AG04450 (cell line): ENCODE data around the gene CFHR3. TPM values are rescaled to one million over a fixed set of nuclear protein-coding genes. Genes with fewer than 3 reads are reported as not detected.
A peak's percentile ranks its signal among the peaks of the same experiment; 100 is the strongest.
"Not testable (repeated sequence)": the region's sequence is repeated elsewhere in the genome, so short reads cannot be mapped to it uniquely, and the experiment has no call there.

ENCODE experiments used
- CTCF ChIA-PET: fragments of 300-600, 350-600 bp; formaldehyde crosslinking; extraction: SDS; loops from one replicate; lab custom pipeline; 2022; ENCODE audit warnings: antibody characterized with exemption, inconsistent platforms; lab: Charles Lee
- POLR2A ChIA-PET: fragments of 350-600 bp; formaldehyde crosslinking; extraction: SDS; loops from one replicate; lab custom pipeline; 2021; ENCODE audit warnings: antibody characterized with exemption, inconsistent platforms; lab: Yijun Ruan, JAX
- DNase-seq: peaks from one replicate; pipeline ENCODE4 v3.0.0-alpha.2; 2011; ENCODE audit warnings: low read depth, low spot score
- H3K27ac ChIP-seq: one replicate; pipeline ENCODE4 v1.5.1; 2012; ENCODE audit warnings: low read depth, low read length, control low read depth
- H3K27me3 ChIP-seq: one replicate; pipeline ENCODE4 v1.6.0; 2012; ENCODE audit warnings: low read length; ENCODE audit not compliant: control insufficient read depth, insufficient read depth
- H3K4me3 ChIP-seq: 2 replicates; pipeline ENCODE4 v1.5.1; 2011; ENCODE audit warnings: mild to moderate bottlenecking, low read depth, low read length, control low read depth
- H3K9me3 ChIP-seq: 2 replicates; pipeline ENCODE4 v1.5.1; 2012; ENCODE audit warnings: low read length; ENCODE audit not compliant: control insufficient read depth, insufficient read depth
- CTCF ChIP-seq: IDR thresholded peaks from 2 replicates; pipeline ENCODE4 v1.5.1; 2011; ENCODE audit warnings: low read depth, low read length, control low read depth, inconsistent platforms
- polyA plus RNA-seq: library from polyadenylated mRNA; depleted of rRNA; stranded (reverse); fragments of >200 nt; gene quantifications from 2 replicates; pipeline ENCODE4 v1.2.3, GENCODE V29; 2011; rRNA removed

Gene CFHR3
- polyA plus RNA-seq, 1 experiment = not detected

- no peak overlapping the region for H3K27ac ChIP-seq
- DNase-seq = no peak
- no peak for TF ChIP-seq CTCF
These were observed 34.0 kb downstream of the CFHR3 start for GRCh38 chr1:196808529-196809235.

GRCh38 chr1:196817442-196817841, 42.8 kb downstream of the CFHR3 start:
- POLR2A ChIA-PET, CTCF ChIA-PET: not testable (repeated sequence)

More at GRCh38 chr1:196808529-196809235, 34.0 kb downstream of the CFHR3 start:
- ChIA-PET POLR2A (no interaction called here), CTCF (no interaction called here)
- Histone ChIP-seq H3K9me3 (no peaks in the 10 kb centered on the region; the same call in 1 of the 2 replicates), H3K27me3 (no peaks in the 10 kb centered on the region), H3K4me3 (no peak overlapping the region)

GRCh38 chr1:196819531-196819930, 44.9 kb downstream of the CFHR3 start, which contains the start of gene CFHR1:
CFHR1 (plus strand) TSS chr1:196819731; CDS start chr1:196819845, 114 bp downstream.
- H3K9me3 ChIP-seq, CTCF ChIA-PET, DNase-seq, POLR2A ChIA-PET, H3K4me3 ChIP-seq, H3K27me3 ChIP-seq, H3K27ac ChIP-seq: not testable (repeated sequence)

More at GRCh38 chr1:196817442-196817841, 42.8 kb downstream of the CFHR3 start:
- not testable (repeated sequence) for H3K9me3 ChIP-seq, DNase-seq, H3K27ac ChIP-seq, H3K4me3 ChIP-seq, H3K27me3 ChIP-seq

- H3K4me3 ChIP-seq, H3K27me3 ChIP-seq, CTCF ChIA-PET, H3K27ac ChIP-seq, POLR2A ChIA-PET, H3K9me3 ChIP-seq: not testable (repeated sequence)
- DNase-seq = peak; percentile 10
- TF ChIP-seq CTCF = peak; percentile 25; the same call in 1 of the 2 replicates
These were observed 53.2 kb downstream of the CFHR3 start for GRCh38 chr1:196827860-196828259.

Other genes with a start within 250 kb of the CFHR3 start
- 1.3 and 2.0 TPM in 2 replicates for gene KCNT2, start 166.4 kb upstream of the CFHR3 start, polyA plus RNA-seq
- 27.3 and 37.8 TPM in 2 replicates for gene CFH, start 122.8 kb upstream of the CFHR3 start, polyA plus RNA-seq
- gene CFHR1, start 44.9 kb downstream of the CFHR3 start, polyA plus RNA-seq = 0.07 TPM in 2 replicates
- gene CFHR4, start 113.2 kb downstream of the CFHR3 start, polyA plus RNA-seq = not detected in 2 replicates
- not detected in 2 replicates for gene CFHR2, start 168.9 kb downstream of the CFHR3 start, polyA plus RNA-seq
- not detected in 2 replicates for gene CFHR5, start 202.7 kb downstream of the CFHR3 start, polyA plus RNA-seq